ENCODE data around the gene CFAP299.

Gene CFAP299

GRCh38 chr4:80873571-80873970 lies 538.0 kb downstream of the CFAP299 start:
- no peak for FAIRE-seq

- FAIRE-seq: no peak
Measured at GRCh38 chr4:80874979-80875378, 539.4 kb downstream of the CFAP299 start.

DNA sequence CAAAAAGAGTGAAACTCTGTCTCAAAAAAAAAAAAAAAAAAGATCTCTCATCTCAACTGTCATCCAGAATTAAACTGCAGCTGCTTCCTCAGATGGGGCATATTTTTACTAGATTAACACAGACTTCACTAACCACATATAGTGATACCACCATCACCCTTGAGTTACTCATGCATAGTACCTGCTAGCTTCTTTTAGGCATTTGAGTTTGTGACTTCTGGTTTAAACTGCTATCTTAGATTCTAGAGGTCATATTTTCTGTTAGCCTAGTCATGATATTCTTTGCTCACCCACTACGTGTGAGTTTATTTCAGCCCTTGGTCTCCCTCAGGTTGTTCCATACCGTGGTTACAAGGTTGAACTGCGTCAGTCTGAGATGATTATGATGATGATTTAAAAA lies 540.1 kb downstream of the CFAP299 start:
- no peak for FAIRE-seq

DNA sequence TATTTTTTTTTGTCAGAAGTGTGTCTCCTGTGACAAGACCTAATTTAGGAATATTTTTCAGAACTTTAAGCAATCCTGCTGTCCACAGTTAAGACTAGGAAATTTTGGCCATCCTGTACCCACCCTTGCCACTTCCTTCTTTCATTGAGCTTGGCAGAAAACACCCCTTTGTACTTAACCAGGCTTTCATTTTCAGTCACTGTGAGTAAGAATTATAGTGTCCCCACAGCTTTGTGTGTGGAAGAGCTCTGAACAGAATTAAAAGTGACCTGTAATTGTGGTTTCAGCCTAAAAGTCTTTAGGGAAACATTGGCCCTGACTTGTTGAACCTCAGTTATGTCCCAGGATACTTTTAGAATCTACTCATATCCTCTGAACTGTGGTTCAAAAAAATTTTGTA lies 541.3 kb downstream of the CFAP299 start:
- FAIRE-seq: no peak

GRCh38 chr4:80878218-80878617 lies 542.7 kb downstream of the CFAP299 start:
- peak; percentile 41 for FAIRE-seq

GRCh38 chr4:80897537-80898303 lies 562.2 kb downstream of the CFAP299 start:
- FAIRE-seq: no peak

DNA sequence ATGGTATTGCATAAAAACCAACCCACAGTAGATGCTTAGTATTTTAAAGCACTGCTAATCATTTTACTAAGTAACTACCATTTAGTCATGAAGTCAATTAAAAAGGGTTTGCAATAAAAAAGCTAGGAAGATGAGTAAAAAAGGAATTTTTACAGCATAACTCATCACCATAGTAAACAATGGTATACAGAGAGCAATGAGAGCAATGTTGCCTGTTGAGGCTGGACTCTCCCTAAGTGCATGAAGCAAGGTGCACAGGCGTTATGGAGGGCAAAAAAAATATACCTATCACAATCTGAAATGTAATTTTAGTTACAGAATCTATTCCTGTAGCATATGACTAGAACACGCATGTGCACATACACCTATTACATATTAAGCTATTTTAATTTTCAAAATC lies 565.4 kb downstream of the CFAP299 start:
- FAIRE-seq: no peak

DNA sequence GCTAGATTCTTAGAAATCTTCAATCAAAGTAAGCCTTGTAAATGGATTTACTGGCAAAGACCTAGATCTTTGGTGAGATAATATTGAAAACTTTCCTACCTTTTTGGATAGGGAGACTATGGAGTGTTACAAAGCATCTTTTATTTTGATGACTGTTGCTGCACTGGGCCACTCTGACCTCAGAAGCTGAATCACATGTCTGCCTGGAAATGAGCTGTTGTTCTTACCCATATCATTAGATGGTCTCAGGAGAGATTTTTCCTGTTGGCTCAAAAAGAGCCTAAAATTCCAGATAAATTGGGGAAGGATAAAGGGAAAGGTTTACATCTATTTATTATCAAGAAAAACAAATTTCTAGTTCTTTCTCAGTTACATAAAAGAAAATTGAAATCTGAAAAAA lies 567.5 kb downstream of the CFAP299 start:
- no peak for FAIRE-seq

GRCh38 chr4:80909938-80910337 lies 574.4 kb downstream of the CFAP299 start:
- FAIRE-seq: no peak

- no peak for FAIRE-seq
Measured at GRCh38 chr4:80911458-80911857, 575.9 kb downstream of the CFAP299 start.

DNA sequence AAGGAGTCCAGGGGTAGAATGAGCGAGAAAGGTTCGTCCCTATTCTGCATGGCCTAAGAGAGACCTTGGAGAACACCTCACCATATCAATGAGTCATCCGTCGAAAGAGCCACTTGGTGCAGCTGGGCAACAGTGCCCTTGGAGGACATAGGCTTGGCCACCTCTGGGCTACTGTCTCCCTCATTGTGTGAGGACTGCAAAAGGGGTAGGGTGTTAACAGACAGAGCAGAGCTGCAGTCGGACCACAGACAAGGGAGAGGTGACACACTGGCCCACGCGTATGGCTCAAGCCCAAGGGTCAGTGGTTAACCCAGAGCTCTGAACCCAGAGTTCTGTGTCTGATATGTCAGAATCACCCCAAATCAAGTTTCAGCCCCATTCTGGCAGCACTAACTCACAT lies 576.8 kb downstream of the CFAP299 start:
- no peak for FAIRE-seq

- no peak for FAIRE-seq
Measured at GRCh38 chr4:80913381-80913780, 577.9 kb downstream of the CFAP299 start.

DNA sequence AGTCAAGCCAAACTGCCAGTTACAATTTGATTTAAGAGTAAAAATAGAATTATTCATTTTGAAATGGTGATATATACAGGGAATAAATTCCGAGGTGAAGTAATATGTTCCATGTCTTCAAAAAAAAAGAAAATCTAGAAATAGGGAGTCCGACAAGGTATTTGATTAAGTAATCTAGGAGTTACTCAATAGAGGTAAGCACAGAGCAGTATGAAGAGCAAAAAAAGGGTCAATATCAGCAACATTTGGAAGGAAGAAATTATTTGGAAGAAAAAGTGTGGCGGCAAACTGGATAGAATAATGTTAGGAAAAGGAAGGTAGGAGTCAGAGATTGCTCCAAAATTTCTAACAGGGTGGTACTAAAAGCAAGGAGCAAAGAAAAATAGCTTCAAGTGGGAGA lies 581.2 kb downstream of the CFAP299 start:
- FAIRE-seq: no peak

GRCh38 chr4:80918004-80918403 lies 582.5 kb downstream of the CFAP299 start:
- FAIRE-seq: no peak

- FAIRE-seq: no peak
Measured at GRCh38 chr4:80921441-80921840, 585.9 kb downstream of the CFAP299 start.

DNA sequence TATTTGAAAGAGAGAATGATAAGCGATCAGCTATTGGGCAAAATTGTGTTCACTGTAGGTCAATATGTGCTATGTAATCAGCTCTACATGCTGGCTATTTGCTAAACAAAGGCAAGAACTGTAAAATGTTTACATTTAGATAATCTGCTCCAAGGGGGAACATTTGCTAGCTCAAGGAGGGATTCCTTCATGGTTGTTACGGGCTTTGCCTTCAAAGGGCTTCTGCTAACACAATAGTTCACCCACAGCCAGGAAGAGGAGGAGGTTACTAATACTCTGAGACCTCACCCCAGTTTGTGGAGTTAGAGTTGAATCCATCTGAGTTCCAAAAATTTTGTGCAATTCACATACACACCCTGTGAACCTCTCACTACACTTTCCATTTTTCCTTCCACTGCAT lies 587.4 kb downstream of the CFAP299 start:
- no peak for FAIRE-seq

DNA sequence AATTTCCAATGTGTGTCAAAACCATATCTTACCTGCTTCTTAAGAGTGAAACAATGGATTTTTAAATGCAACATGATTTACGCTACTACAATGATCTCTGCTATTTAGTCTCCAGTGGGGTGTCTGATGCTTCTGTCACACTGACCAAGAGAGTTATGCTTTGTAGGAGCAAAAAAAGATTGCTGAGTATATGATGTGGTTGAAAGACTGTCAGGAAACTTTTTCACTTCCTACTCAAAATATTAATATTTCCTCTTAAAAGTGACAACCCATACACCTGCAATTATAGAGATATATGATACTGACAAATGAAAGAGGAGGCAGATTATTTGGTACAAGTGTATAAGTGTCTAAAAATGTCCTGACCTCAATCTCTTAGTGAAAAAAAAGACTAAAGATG lies 589.8 kb downstream of the CFAP299 start:
- FAIRE-seq: no peak

GRCh38 chr4:80926446-80926845 lies 590.9 kb downstream of the CFAP299 start:
- FAIRE-seq: no peak

- no peak for FAIRE-seq
Measured at GRCh38 chr4:80926891-80927290, 591.4 kb downstream of the CFAP299 start.

DNA sequence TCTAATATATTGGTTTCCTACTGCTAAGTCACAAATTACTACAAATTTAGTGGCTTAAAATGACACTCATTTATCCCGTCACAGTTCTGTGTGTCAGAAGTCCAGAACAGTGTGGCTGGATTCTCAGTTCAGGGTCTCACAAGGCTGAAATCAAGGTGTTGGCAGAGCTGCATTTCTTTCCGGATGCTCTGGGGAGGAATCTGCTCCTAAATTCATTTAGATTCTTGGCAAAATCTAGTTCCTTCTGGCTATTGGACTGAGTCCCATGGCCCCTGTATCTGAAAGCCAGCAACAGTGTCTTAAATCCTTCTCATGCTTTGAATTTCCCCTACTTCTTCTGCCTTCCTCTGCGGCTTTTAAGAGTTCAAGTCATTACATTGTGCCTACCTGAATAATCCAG lies 591.9 kb downstream of the CFAP299 start:
- no peak for FAIRE-seq

- no peak for FAIRE-seq
Measured at GRCh38 chr4:80931631-80932081, 596.1 kb downstream of the CFAP299 start.

- no peak for FAIRE-seq
Measured at GRCh38 chr4:80948141-80948540, 612.6 kb downstream of the CFAP299 start.

DNA sequence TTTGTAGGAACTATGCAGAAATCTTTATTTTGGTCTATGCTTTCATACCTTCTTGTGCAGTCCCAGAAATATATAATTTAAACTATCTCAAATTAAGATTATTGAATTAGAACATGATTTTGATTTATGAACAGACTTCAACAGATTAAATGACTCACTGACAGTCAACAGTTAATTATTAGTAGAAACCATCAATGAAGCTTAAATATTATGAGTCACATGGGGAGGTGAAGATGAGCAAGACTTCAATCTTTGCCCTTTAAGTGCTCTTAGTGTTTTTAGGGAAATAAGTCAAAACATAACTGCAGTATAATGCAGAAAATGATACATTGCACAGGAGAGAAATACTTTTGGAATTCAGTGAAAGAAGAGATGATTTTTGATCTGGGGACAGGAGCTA lies 613.5 kb downstream of the CFAP299 start:
- FAIRE-seq: no peak

DNA sequence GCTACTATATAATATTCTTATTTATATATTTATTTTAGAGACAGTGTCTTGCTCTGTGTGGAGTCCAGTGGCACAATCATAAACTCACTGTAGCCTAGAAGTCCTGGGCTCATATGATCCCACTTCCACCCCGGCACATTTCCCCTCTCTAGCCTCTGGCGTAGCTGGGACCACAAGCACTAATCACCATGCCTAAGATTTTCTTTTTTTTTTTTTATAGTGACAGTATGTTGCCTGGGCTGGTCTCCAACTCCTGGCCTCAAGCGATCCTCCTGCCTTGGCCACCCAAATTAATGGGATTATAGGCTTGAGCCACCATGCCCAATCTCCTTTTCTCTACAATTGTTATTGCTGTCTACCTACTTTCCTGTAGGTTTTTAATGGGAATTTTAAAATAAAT lies 620.9 kb downstream of the CFAP299 start:
- FAIRE-seq: no peak

- no peak for FAIRE-seq
Measured at GRCh38 chr4:80963051-80963450, 627.5 kb downstream of the CFAP299 start.
